HG03039 (cell line): Measurements from ENCODE around the gene CD47.

Source experiments
- ATAC-seq: cut with Tn5 transposase; IDR thresholded peaks from one replicate; pipeline ENCODE4 v1.9.1; 2021; ENCODE audit warnings: mild to moderate bottlenecking, moderate library complexity; ENCODE audit not compliant: unreplicated experiment

Gene CD47

DNA sequence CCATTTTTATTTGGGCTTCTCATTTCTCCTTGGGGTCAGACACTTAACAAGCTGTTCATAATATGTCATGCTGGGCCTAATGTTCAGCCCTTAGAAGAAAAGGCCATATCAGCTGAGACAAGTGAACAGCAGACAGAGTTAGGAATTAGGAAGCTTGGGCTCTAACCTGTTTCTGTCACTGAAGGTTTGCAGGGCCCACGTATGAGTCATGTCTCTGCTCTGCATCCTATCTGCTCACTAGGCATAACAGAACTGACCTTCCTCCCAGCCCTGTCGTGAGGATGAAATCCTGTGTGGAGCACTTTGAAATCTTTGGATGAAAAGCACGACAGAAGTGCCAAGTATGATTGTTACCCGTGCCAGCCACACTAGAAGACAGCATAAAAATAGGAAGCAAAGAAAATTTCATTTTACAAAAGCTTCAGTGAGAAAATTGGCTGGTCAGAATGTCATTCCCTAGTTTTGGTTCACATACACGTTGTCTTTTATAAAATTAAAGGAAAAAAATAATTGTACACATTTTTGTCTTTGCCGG is 26.5 kb upstream of the CD47 start:
- ATAC-seq: no peak

DNA sequence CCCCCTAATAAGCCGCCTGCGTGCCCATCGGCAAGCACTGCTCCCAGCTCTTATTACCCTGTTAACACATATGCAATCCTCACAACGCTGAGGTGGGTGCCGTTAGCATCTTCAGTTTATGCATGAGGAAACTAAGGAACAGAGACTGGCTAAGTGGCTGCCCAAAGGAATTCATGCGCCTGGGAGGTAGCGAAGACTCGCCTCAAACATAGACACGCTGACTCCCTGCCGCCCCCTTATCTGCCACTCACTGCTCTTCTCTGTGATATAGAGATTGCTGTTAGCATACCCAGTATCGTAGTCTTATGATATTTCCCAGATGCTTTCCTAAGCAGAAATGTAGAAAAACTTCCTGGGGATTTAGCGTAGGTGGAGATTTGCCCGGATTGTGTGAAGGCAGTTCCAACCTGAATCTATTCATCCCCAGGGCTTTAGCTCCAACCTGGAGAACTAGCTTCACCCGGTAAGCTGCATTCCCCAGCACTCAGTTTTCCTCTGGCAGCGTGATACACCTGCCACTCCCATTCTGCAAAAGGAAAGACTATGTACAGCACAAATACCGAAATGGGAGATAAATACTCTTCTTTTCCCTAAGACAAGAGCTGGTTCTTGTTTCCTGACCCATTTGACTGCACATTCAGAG is 23.7 kb upstream of the CD47 start:
- ATAC-seq: no peak

DNA sequence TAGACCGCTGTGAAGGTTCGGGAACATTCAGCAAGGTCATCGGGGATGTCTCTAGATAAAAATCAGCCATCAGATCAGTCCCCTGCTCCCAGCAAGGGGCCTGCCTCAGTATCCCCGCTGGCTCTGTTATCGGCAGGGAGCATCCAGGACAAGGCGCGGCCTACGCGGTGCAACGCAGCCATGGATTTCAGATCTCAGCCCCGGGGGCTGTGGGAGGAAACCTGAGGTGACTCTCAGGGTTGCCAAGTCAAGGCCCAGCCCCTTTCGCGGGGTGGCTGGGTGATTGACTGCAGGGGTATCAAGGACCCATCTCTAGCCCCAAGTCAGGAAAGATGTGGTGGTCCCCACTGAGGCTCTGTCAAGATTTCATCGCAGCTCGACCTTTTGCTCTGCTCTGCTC is 23.1 kb upstream of the CD47 start:
- ATAC-seq: no peak

DNA sequence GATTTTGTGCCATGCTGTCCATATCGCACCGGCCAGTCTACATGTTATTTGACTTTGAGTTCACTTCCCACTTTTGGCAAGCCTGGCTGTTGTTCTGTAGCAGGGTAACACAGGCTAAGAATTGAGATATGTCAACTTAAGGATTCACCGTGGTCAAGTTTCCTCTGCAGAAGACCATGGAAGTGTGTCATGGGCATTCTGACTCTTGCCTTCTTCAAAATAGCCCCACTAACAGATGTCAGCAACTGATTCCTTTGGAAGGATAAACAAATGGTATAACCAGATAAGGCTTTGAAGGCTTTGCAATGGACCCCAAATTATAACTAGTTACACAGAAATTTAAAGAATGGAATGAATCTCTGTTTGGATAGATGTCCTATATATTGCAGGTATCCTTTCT is 20.1 kb upstream of the CD47 start:
- ATAC-seq: no peak

DNA sequence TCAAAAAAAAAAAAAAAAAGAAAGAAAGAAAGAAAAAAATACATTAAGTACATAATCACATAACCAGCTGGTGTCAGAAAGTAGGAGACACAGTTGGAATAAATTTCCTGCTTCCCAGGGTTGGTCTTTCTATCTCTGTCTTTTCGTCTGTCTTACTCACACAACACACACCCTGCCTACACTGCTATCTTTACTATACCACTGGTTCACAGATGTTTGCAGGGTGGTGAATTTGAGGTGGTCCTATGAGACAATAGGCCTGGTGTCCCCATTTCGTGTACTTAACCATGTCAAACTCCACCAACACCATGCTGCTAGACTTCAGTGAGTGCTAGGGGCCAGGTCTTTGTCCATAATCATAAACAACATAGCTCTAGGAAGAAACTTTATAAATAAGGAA is 17.6 kb upstream of the CD47 start:
- ATAC-seq: no peak

DNA sequence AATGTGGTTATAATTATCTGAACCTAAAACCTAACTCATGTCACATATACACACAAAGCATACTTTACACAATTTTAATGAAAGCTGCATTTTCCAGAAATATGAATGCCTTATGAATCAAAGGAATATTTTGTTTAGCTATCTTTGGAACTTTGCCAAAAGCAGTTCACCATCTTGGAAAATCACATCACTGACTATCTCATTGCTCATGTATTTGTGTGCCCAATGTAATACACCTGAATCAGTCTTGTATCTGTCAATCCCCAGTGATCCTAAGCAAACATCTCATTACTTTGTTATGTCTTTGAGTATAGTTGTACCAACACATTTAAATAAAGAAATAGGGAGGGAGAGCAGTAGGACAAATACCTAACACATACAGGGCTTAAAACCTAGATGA is 15.6 kb upstream of the CD47 start:
- ATAC-seq: no peak

DNA sequence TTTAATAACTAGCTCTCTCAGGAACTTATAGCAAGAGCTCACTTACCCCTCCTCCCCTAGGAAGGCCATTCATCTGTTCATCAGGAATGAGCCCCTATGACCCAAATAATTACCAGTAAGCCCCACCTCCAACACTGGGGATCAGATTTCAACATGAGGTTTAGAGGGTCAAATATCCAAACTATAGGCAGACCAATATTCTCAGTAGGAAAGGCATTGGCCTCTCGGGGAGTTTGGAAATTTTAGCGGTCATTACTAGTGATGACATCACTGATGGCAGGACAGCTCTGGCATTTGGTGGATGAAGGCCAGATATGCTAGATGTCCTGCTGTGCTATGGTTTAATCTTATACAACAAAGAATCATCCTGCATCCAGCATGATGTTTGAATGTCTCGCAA is 15.2 kb upstream of the CD47 start:
- ATAC-seq: no peak

DNA sequence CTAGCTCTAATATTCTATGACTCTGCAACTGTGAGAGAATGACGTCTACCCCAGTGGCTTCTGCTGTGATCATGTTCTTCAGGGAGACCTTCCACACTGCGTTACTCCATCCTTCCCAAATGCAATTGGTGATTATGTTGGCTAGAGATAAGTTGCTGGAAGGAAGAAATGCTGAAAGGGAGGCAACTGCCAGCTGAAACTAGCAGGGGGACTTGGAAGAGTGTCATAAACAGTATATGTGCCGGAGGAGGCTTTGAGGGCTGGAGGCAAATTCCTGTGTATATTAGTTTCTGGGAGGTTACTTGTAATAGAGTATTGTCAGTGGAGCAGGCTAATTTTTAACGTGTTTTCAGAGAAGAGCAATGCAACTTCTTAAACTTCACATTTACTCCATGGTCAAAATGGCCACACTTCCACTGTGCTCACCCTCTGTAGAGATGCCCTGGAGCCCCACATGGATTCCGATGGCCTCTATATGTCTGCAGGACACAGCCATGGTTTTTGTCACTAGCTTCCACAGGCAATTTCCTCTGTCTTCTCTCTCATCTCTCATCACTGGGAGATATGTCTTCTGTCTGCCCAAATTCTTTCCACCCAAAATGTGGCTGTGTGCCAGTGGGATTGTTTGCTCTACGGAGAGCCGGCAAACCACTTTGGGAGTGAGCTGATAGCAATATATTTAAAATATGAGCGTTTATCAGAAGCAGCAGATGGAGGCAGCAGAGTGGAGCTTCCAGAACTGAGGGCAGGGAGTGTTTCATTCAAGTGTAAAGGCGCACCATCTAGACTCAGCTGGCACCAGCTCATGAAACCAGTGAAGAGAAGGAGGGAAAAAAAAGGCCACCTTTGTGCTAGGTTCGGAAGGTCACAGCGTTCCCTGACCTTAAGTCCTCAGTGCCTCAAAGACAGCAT is 13.3 kb upstream of the CD47 start:
- ATAC-seq: no peak

DNA sequence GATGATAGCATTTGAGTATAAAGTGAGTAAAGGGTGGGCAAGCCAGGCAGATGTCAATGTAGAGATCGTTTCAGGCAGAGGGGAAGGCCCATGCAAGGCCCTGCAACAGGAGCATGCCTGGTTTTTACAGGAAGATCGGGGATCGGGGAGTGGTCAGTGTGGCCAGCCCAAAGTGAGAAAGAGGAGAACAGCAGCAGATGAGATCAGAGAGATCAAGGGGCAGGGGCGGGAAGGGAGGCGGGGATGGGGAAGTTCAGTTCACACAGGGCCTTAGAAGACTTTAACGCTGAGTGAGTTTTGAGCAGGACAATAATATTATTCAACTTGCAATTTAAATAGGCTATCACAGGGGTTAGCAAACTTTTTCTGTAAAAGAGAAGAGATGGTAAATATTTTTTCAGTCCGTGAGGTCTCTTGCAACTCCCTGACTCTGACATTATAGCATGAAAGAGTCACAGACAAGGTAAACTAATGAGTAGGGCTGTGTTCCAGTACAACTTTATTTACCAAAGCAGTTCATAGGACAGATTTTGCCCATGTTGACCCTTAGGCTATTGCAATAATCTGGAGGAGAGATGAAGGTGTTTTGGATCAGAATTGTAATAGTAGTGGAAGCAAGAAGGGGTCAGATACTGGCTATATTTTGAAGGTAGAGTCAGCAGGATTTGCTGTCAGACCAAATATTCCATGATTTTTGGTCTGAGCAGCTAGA is 12.4 kb upstream of the CD47 start:
- no peak for ATAC-seq

DNA sequence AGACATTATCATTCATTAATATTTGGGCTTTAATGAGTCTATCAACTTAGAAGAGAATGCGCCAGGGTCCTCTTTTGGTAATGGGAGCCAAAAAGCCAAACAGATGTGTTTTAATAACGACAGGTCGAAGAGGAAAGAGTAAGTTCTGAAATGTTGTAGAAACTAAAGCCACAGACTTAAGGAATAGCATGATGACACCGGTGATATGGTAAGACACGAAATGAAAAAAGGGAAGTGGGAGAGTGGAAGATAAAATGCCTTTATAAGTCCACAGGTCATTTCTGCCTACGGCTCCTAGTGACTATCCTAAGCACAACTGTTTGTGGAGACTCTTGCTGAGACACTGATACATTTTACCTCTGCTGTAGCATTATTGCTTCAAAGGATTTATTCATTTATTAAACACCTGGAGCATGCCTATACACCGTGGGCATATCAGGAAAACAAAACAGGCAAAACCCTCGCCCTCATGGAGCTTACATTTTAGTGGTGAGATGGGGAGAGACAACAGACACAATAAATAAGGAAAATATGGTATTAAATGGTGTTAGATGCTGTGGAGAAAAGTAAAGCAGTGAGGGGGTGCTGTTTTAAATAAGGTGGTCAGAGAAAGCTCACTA is 11.7 kb upstream of the CD47 start:
- no peak for ATAC-seq

DNA sequence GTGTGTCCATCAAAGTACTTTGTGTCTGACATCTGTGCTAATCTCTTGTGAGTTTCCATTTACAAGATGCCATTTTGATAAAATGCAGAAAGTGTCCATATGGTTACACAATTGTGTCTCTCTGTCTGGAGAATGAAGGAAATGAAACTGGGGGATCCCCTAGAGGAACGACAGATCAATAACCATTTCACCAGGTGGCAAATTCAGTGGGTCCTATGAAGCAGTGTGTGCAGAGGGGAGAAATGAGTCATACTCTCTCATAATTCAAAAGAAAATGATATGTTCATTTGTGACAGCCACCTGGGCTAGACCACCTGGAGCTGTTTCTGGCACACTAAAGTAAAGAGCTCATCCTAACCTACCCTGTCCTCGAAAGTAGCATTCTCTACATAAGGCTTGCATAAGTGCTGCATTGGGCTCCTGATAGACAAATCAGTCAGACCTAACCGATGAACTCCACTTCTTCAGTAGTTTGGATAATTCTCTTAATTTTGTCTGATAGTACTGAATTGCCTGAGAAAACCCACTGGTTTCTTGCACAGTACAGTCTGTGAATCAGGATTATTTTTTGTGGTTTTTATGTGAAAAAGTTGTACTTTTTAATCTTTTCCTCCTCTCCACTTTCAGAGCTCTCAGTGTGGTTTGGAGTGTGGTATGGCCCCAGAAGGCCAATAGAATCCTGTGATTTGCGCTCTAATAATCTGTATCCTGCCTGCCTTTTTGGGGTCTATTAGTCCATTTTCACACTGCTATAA is 10.3 kb upstream of the CD47 start:
- peak; percentile 83 for ATAC-seq

DNA sequence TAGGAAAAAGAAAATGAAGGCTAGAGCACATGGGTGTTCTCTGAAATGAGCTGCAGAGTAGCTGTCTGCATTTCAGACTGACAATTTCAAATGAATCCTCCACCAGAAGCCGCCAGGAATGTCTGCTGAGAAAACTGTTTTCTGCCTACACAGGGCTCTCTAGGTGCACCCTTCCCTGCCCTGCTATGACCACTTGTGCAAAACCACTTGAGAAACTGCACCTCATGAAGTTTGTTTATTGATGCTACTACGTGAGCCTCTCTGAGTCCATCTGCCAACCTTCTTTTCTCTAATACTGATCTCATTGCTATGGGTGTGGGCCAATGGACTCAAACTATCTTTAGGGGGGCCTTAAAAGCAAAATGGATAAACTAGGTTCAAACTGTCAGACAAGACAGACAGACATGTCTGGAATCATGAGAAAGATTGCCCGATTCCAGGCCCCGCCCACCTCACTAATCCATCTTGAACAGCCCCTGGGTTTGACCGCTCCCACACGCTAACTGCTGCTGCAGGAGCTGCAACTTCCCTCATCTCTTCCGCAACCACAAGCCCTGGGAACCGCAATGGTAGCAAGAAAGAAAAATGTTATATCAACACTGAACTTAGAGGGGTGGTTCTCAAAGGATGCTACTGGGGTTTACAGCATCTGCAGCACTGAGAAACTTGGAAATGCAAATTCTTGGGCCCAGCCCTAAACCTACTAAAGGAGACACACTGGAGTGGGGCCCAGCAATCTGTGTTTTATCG is 9.0 kb upstream of the CD47 start:
- ATAC-seq: peak; percentile 37

DNA sequence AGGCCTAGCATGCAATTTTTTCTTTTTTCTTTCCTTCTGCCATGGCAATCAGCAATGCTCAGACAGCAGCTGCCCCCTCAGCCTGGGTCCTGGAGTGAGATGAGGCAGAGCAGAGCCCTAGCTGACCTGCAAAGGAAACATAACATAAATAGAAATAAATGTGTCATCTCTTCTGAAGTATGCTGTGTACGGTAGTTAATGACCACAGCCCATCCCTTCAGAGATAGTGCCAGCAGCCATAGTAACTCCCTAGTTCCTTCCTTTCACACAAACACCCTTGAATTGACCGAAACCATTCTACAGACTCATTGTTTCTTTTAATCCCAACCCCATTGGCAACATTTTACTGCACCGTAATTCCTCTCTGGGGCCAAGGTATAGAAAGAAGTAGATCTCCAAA is 8.4 kb upstream of the CD47 start:
- no peak for ATAC-seq

DNA sequence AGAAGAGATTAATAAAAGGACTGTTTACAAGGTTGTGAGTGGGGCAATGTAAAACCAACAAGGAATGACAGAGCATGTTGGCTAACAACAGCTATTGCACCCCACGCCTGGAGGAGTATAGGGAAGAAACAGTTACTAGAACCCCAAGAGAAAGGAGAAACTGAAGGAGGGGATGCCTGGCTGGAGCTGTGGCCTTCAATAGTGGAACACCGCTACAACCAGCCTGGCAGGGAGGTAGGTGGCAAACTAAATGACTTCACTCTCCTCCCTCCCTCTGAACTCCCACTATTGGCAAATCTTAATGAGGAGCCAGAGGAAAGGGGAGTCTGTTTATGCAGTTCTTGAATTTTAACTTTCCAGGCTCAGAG is 7.2 kb upstream of the CD47 start:
- no peak for ATAC-seq

DNA sequence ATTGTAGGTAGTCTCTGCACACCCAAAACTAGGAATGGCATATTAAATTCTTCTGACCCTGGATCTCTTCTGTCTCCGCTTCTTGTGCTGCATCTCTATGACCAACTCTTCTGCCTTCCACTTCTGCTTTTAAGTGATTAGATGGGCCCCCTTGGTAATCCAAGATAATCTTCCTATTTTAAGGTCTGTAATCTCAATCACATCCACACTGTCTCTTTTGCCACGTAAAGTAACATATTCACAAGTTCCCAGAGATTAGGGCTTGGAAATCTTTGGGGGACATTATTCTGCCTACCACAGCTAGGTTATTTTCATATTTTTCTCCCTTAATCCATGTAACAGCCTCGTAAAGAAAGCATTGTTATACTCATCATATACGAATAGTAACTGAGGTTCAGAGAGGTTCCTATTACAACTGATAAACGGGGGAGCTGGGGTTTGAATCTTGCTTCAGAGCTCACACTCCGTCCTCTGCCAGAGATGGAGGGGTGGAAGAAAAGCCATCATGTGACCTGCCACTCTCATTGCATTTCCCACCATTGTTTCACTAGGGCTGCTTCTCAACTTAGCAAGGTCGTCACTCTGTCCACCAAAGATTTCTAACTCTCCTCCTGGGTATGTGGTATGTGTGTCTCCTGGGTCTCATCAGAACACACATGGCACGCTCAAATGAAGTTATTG is 6.6 kb upstream of the CD47 start:
- ATAC-seq: no peak

DNA sequence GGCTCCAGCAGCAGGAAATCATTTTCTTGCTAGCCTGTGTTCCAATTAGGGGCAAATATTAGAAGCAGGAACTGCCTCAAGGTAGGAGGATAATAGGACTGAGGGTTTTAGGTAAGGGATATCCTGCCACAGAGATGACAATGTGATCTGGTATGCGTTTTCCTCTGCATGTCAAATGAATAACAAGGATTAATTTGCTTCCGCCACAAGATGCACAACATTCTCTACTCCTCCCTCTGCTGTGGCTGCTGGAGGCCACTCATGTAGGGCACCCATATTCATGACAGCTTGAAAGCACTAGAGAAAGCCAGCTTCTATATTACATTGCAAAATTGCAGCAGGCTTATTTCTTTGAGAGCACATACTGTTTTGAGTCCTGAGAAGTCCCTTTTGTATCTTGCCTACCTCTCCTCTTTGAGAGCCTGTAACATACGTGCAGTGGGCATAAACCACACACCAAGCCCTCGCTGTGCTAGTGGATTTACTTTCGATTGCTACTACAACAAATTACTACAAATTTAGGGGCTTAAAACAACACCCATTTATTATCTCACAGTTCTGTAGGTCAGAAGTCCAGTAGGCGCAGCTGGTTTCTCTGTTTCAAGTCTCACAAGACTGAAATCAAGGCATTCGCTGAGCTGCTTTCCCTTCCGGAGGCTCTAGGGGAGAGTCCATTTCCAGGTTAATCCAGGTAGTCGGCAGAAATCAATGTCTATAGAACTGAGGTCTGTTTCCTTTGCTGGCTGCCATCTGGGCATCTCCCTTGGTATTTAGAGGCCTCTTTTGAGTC is 5.9 kb upstream of the CD47 start:
- ATAC-seq: no peak

DNA sequence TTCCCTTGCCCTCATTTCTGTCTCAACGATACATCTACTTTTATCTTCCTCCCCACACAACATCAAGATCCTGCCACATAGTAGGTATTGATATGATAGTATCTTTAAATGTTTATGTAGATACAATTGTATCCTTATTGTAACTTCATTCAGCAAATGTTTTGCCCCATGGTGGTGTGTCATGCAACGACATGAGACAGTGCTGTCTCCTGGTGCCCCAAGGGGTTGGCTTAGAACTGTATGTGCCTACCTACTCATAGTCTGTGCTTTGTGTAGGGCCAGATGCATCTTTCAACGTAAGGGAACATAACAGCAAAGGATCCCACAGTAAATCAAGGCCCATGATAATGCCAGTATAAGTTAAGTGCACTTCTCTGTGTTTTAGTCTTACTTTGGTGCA is 2.8 kb upstream of the CD47 start:
- ATAC-seq: no peak

DNA sequence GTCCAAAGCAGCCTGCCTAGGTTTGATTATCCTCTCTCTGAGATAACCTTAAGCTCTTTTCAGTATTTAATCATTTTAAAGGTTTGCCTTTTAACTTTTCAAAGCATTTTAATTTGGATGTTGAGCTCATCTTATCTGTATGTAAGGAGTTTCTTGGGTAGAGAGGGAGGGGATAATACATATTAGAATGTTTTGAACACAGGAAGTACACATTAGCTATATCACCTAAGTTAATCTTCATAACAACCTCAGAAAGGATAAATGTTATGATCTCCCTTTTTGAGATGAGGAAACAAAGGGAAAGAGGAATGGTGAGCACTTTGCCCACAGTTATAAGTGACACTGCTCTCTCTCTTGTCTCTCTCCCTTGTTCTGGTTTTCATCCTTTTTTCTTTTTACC is 2.2 kb upstream of the CD47 start:
- ATAC-seq: no peak

DNA sequence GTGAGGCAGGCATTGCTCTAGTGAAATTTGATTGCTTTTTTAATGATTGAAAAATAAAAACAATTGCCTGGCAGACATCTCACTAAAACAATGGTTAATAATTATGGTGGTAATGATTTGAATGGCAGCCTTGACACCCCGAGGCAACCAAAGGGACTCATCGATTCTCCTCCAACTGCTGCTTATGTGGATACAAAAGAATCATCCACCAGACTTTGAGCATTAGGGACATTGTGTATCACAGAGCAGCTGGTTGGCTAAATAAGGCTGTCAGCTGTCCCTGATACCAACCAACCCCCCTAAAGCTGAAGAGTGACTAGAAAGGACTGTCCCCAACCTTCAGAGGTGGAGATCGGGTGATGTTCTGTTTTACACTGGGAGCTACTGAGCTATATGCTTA is 1.7 kb upstream of the CD47 start:
- no peak for ATAC-seq
